CD4-positive, alpha-beta T cell (primary cell): ENCODE results near the gene CRACR2A. TPM values are rescaled to one million over a fixed set of nuclear protein-coding genes. Genes with fewer than 3 reads are reported as not detected.

Source experiments
- ATAC-seq: fragments of 200-7000 bp; cut with Tn5 transposase; one replicate; pipeline ENCODE4 v1.10.0; 2022; ENCODE audit warnings: mild to moderate bottlenecking; ENCODE audit not compliant: poor library complexity
- CTCF ChIA-PET: fragments of 350-600 bp; sonication (Branson Sonifier 250); formaldehyde crosslinking; loops from one replicate; lab custom pipeline; 2021; ENCODE audit warnings: antibody characterized with exemption, inconsistent platforms; lab: Charles Lee
- POLR2A ChIA-PET: fragments of 350-600 bp; sonication (Branson Sonifier 250); formaldehyde crosslinking; loops from one replicate; lab custom pipeline; 2021; ENCODE audit warnings: antibody characterized with exemption, inconsistent platforms; lab: Charles Lee
- DNase-seq, 14 experiments: peaks; one replicate each; pipeline ENCODE4 v3.0.0-alpha.2; 2013 to 2020; ENCODE audit warnings: mixed read lengths in 2 of 14
- H3K27ac ChIP-seq, 2 donors: one replicate each; pipeline versions ENCODE4 v1.5.1 to v1.7.0; 2013; ENCODE audit warnings: low read length in 2 of 2, low read depth in 1 of 2, mild to moderate bottlenecking in 1 of 2
- H3K27me3 ChIP-seq, 2 experiments: 1 replicate in 1 of 2; 2 replicates in 1 of 2; pipeline versions ENCODE4 v1.6.1 to v1.7.0; 2013; ENCODE audit warnings: low read length in 2 of 2, control low read depth in 1 of 2, mild to moderate bottlenecking in 1 of 2, moderate library complexity in 1 of 2; ENCODE audit not compliant: insufficient read depth in 2 of 2, control insufficient read depth in 1 of 2
- H3K36me3 ChIP-seq: one replicate; pipeline ENCODE4 v1.6.1; 2013; ENCODE audit warnings: low read length, control low read depth; ENCODE audit not compliant: insufficient read depth
- H3K4me1 ChIP-seq: one replicate; pipeline ENCODE4 v1.6.1; 2013; ENCODE audit warnings: low read length, control low read depth; ENCODE audit not compliant: insufficient read depth
- H3K4me3 ChIP-seq: one replicate; pipeline ENCODE4 v1.5.1; 2013; ENCODE audit warnings: mild to moderate bottlenecking, low read length, moderate library complexity
- H3K9me3 ChIP-seq, 2 experiments: 1 replicate in 1 of 2; 2 replicates in 1 of 2; pipeline versions ENCODE4 v1.6.1 to v1.7.0; 2013; ENCODE audit warnings: low read length in 2 of 2, mild to moderate bottlenecking in 2 of 2, control low read depth in 1 of 2, moderate library complexity in 1 of 2; ENCODE audit not compliant: control insufficient read depth in 1 of 2, insufficient read depth in 1 of 2
- H3K27ac Mint-ChIP-seq: one replicate; pipeline ENCODE4 v1.8.0; 2020; ENCODE audit warnings: mixed read lengths
- H3K27me3 Mint-ChIP-seq: one replicate; pipeline ENCODE4 v1.8.0; 2021; ENCODE audit warnings: mixed read lengths
- H3K36me3 Mint-ChIP-seq: one replicate; pipeline ENCODE4 v1.8.0; 2021; ENCODE audit warnings: low read depth, mixed read lengths
- H3K4me1 Mint-ChIP-seq: one replicate; pipeline ENCODE4 v1.8.0; 2021; ENCODE audit warnings: low read depth, mixed read lengths
- H3K4me3 Mint-ChIP-seq: one replicate; pipeline ENCODE4 v1.8.0; 2020; ENCODE audit warnings: mild to moderate bottlenecking, mixed read lengths
- H3K9me3 Mint-ChIP-seq: one replicate; pipeline ENCODE4 v1.8.0; 2020; ENCODE audit warnings: mixed read lengths
- CTCF ChIP-seq: fragments of 200-600 bp; IDR thresholded peaks from one replicate; pipeline ENCODE4 v1.8.0; 2022; ENCODE audit warnings: antibody characterized with exemption, mild to moderate bottlenecking
- intact Hi-C, 2 experiments: fragments of 100-400 bp; cut with DNase I in 1 of 2; cut with micrococcal nuclease in 1 of 2; formaldehyde crosslinking; loops; one replicate each; pipeline versions ENCODE4 v1.15.1 to v1.9.0; 2023 to 2025; cut with DNase I, micrococcal nuclease
- total RNA-seq, 174 experiments: library from RNA in 2 of 174; stranded (reverse) in 2 of 174; gene quantifications; one replicate each; pipeline ENCODE4 v1.2.3 and lab custom pipeline; 2021 to 2026

CRACR2A gene
- total RNA-seq, 2 experiments from 2014 or later = 23.5 to 27.5 TPM

GRCh38 chr12:3761116-3761735, 8.3 kb upstream of the CRACR2A start:
- H3K36me3 Mint-ChIP-seq = no peaks in the 10 kb centered on the region
- no peaks in the 10 kb centered on the region for H3K9me3 ChIP-seq
- peaks cover 14% of the 10 kb centered on the region for H3K4me1 Mint-ChIP-seq
- H3K4me1 ChIP-seq = no peaks in the 10 kb centered on the region
- H3K27ac ChIP-seq = no peak overlapping the region
- no peak for TF ChIP-seq CTCF
- H3K27ac Mint-ChIP-seq = no peak overlapping the region
- no peaks in the 10 kb centered on the region for H3K27me3 Mint-ChIP-seq
- ATAC-seq (no peak), DNase-seq (no peak)
- H3K9me3 Mint-ChIP-seq = no peaks in the 10 kb centered on the region
- CTCF ChIA-PET = no interaction called here
- intact Hi-C loops = no loop called here
- H3K4me3 ChIP-seq = no peak overlapping the region
- H3K4me3 Mint-ChIP-seq = no peak overlapping the region
- no peaks in the 10 kb centered on the region for H3K36me3 ChIP-seq
- POLR2A ChIA-PET = no interaction called here
- no peaks in the 10 kb centered on the region for H3K27me3 ChIP-seq

GRCh38 chr12:3759878-3760277, 7.0 kb upstream of the CRACR2A start:
- no peak overlapping the region for H3K4me3 ChIP-seq
- H3K4me3 Mint-ChIP-seq = no peak overlapping the region
- H3K9me3 ChIP-seq = no peaks in the 10 kb centered on the region
- H3K27me3 Mint-ChIP-seq = no peaks in the 10 kb centered on the region
- H3K4me1 Mint-ChIP-seq = peaks cover 18% of the 10 kb centered on the region
- no peaks in the 10 kb centered on the region for H3K36me3 Mint-ChIP-seq
- H3K4me1 ChIP-seq = peaks cover 7% of the 10 kb centered on the region
- H3K27me3 ChIP-seq = no peaks in the 10 kb centered on the region
- CTCF ChIA-PET = no interaction called here
- no peak for DNase-seq
- H3K36me3 ChIP-seq = no peaks in the 10 kb centered on the region
- no peak for ATAC-seq
- no peaks in the 10 kb centered on the region for H3K9me3 Mint-ChIP-seq
- TF ChIP-seq CTCF = no peak
- POLR2A ChIA-PET = no interaction called here
- no peak overlapping the region for H3K27ac Mint-ChIP-seq
- intact Hi-C loops = loop anchor here in 1 of 2 experiments (10.0 kb wide), 4 partner anchors 205 to 785 kb away; partner anchors contain the start of gene TIGAR
- H3K27ac ChIP-seq = no peak overlapping the region

- H3K36me3 Mint-ChIP-seq = peaks cover 3% of the 10 kb centered on the region
- Histone ChIP-seq H3K4me1 (peaks cover 30% of the 10 kb centered on the region), H3K9me3 (no peaks in the 10 kb centered on the region), H3K27ac (no peak overlapping the region), H3K27me3 (no peaks in the 10 kb centered on the region), H3K36me3 (no peaks in the 10 kb centered on the region), H3K4me3 (no peak overlapping the region)
- H3K9me3 Mint-ChIP-seq = no peaks in the 10 kb centered on the region
- TF ChIP-seq CTCF = no peak
- intact Hi-C loops = loop anchor here in 1 of 2 experiments (10.0 kb wide), 4 partner anchors 208 to 788 kb away; partner anchors contain the start of gene TIGAR
- H3K4me1 Mint-ChIP-seq = peaks cover 33% of the 10 kb centered on the region
- ATAC-seq = no peak
- peak overlapping the region; percentile 18 for H3K27ac Mint-ChIP-seq
- CTCF ChIA-PET = no interaction called here
- H3K27me3 Mint-ChIP-seq = no peaks in the 10 kb centered on the region
- POLR2A ChIA-PET = interaction anchor here (0.5 kb wide), 1 partner anchor 116 kb away, joined by 3 read pairs; the partner anchor contains the start of gene PARP11
- no peak overlapping the region for H3K4me3 Mint-ChIP-seq
- no peak for DNase-seq
Measured at GRCh38 chr12:3757261-3757660, 4.4 kb upstream of the CRACR2A start.
